Spleen (tissue), 7 donors: ENCODE measurements around the gene AK3.

Experiments used
- CTCF ChIP-seq, 11 experiments: fragments of 200-600 bp in 7 of 11; fragments of 450-650 bp in 4 of 11; sonication (generic) in 4 of 11; IDR thresholded peaks in 8 of 11; conservative IDR thresholded peaks in 3 of 11; 1 replicate in 7 of 11; 2 replicates in 4 of 11; pipeline versions ENCODE4 v1.4.0 to v1.8.0; 2016 to 2021; ENCODE audit warnings: antibody characterized with exemption in 11 of 11, inconsistent platforms in 4 of 11, mild to moderate bottlenecking in 1 of 11
- POLR2AphosphoS5 ChIP-seq, 3 donors: sonication (generic); formaldehyde crosslinking; IDR thresholded peaks; one replicate each; pipeline ENCODE4 v1.5.1; 2017; ENCODE audit warnings: antibody characterized with exemption in 3 of 3
- donor health status: DM: no; HTN: no; CAD: no; lungs with moderate emphysema.
- donor health status: DM: no; HTN: no; CAD: no.
- donor health status: DM: no; HTN: no; CAD: no.

GRCh38 chr9:4774209-4774608 is 33.2 kb upstream of the AK3 start:
- TF ChIP-seq CTCF (IDR thresholded peaks at IDR 0.05 in 8 of 11, conservative IDR thresholded peaks at IDR 0.05 in 3 of 11) (no peak), POLR2AphosphoS5 (IDR thresholded peaks at IDR 0.05) (no peak)
